Measurements from ENCODE around the gene ZBP1.

- no peak for TF ChIP-seq POLR2AphosphoS5 (IDR thresholded peaks at IDR 0.05; ENCODE audit: borderline replicate concordance, low read depth, low read length)
- no peak for TF ChIP-seq EZH2 (IDR thresholded peaks at IDR 0.05)
- TF ChIP-seq FOXP2 (optimal IDR thresholded peaks at IDR 0.05; ENCODE audit: control extremely low read depth, extremely low read length, insufficient read depth), result no peak
These were observed 49.9 kb downstream of the ZBP1 start for GRCh38 chr20:57570145-57570850.

All from SK-N-MC (cell line).